ENCODE data around the gene ZNF281. TPM values are rescaled to one million over a fixed set of nuclear protein-coding genes. Genes with fewer than 3 reads are reported as not detected.

ZNF281 gene
- polyA plus RNA-seq, 1 of the 3 experiments (the other 2 are of a cell fraction), result 3.0 TPM

GRCh38 chr1:200415227-200415626 lies 5.4 kb upstream of the ZNF281 start:
- Histone ChIP-seq H3K4me3 (ENCODE audit: low read depth in 2 of 2, low read length in 1 of 2) (no peak overlapping the region; a peak in 1 of 4 replicates), H3K4me2 (peak overlapping the region; percentile 20; the same call in 1 of the 2 replicates)

More at GRCh38 chr1:200415227-200415626, 5.4 kb upstream of the ZNF281 start:
- ChIA-PET CTCF (interaction anchor here (1.5 kb wide), 1 partner anchor 11 kb away, joined by 4 read pairs; no protein-coding TSS in a partner anchor), POLR2A (no interaction called here)
- H3F3A ChIP-seq (replicated peaks; ENCODE audit: insufficient read depth), result peaks cover 25% of the 10 kb centered on the region
- H4K20me1 ChIP-seq (ENCODE audit: insufficient read depth), result no peaks in the 10 kb centered on the region
- no peaks in the 10 kb centered on the region; the same call in 1 of the 2 replicates for H3K9me3 ChIP-seq
- no peaks in the 10 kb centered on the region for H3K36me3 ChIP-seq (replicated peaks in 1 of 2; ENCODE audit: control insufficient read depth in 1 of 2, insufficient read depth in 2 of 2, low read length in 1 of 2)
- no peaks in the 10 kb centered on the region for H3K79me2 ChIP-seq (ENCODE audit: insufficient read depth)
- H3K9me2 ChIP-seq, result no peaks in the 10 kb centered on the region
- no peak for TF ChIP-seq ZBTB33 (IDR thresholded peaks at IDR 0.05; ENCODE audit: borderline replicate concordance, low read depth)
- no peak for TF ChIP-seq NRF1 (IDR thresholded peaks at IDR 0.05; ENCODE audit: low read depth, low read length)
- no peak for TF ChIP-seq RFX5 (IDR thresholded peaks at IDR 0.05; ENCODE audit: low read length)
- TF ChIP-seq, protein P1, sequence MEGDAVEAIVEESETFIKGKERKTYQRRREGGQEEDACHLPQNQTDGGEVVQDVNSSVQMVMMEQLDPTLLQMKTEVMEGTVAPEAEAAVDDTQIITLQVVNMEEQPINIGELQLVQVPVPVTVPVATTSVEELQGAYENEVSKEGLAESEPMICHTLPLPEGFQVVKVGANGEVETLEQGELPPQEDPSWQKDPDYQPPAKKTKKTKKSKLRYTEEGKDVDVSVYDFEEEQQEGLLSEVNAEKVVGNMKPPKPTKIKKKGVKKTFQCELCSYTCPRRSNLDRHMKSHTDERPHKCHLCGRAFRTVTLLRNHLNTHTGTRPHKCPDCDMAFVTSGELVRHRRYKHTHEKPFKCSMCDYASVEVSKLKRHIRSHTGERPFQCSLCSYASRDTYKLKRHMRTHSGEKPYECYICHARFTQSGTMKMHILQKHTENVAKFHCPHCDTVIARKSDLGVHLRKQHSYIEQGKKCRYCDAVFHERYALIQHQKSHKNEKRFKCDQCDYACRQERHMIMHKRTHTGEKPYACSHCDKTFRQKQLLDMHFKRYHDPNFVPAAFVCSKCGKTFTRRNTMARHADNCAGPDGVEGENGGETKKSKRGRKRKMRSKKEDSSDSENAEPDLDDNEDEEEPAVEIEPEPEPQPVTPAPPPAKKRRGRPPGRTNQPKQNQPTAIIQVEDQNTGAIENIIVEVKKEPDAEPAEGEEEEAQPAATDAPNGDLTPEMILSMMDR (IDR thresholded peaks at IDR 0.05), result no peak
- no peak for TF ChIP-seq TCF12 (IDR thresholded peaks at IDR 0.05)
- TF ChIP-seq, protein P2, sequence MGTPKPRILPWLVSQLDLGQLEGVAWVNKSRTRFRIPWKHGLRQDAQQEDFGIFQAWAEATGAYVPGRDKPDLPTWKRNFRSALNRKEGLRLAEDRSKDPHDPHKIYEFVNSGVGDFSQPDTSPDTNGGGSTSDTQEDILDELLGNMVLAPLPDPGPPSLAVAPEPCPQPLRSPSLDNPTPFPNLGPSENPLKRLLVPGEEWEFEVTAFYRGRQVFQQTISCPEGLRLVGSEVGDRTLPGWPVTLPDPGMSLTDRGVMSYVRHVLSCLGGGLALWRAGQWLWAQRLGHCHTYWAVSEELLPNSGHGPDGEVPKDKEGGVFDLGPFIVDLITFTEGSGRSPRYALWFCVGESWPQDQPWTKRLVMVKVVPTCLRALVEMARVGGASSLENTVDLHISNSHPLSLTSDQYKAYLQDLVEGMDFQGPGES (IDR thresholded peaks at IDR 0.05; ENCODE audit: low read depth, low read length), result no peak
- TF ChIP-seq, protein P3, sequence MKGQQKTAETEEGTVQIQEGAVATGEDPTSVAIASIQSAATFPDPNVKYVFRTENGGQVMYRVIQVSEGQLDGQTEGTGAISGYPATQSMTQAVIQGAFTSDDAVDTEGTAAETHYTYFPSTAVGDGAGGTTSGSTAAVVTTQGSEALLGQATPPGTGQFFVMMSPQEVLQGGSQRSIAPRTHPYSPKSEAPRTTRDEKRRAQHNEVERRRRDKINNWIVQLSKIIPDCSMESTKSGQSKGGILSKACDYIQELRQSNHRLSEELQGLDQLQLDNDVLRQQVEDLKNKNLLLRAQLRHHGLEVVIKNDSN (IDR thresholded peaks at IDR 0.05; ENCODE audit: borderline replicate concordance, low read depth), result no peak
- no peak for TF ChIP-seq NFIC (IDR thresholded peaks at IDR 0.05; ENCODE audit: borderline replicate concordance)
- TF ChIP-seq RXRA (IDR thresholded peaks at IDR 0.05; ENCODE audit: borderline replicate concordance, low read depth), result no peak
- no peak for TF ChIP-seq RCOR1 (IDR thresholded peaks at IDR 0.05; ENCODE audit: low read length)
- no peak for TF ChIP-seq EP300 (IDR thresholded peaks at IDR 0.05; ENCODE audit: borderline replicate concordance in 1 of 2, low read depth in 1 of 2, low read length in 1 of 2)
- TF ChIP-seq GABPA (IDR thresholded peaks at IDR 0.05; ENCODE audit: low read depth), result no peak
- TF ChIP-seq MEF2A (IDR thresholded peaks at IDR 0.05; ENCODE audit: borderline replicate concordance, low read depth), result no peak
- TF ChIP-seq RAD21 (IDR thresholded peaks at IDR 0.05; ENCODE audit: low read length), result no peak
- TF ChIP-seq SIN3A (IDR thresholded peaks at IDR 0.05; ENCODE audit: borderline replicate concordance, low read depth, low read length), result no peak
- no peak for TF ChIP-seq TEAD4 (IDR thresholded peaks at IDR 0.05; ENCODE audit: borderline replicate concordance, insufficient read depth)
- TF ChIP-seq, protein P4, sequence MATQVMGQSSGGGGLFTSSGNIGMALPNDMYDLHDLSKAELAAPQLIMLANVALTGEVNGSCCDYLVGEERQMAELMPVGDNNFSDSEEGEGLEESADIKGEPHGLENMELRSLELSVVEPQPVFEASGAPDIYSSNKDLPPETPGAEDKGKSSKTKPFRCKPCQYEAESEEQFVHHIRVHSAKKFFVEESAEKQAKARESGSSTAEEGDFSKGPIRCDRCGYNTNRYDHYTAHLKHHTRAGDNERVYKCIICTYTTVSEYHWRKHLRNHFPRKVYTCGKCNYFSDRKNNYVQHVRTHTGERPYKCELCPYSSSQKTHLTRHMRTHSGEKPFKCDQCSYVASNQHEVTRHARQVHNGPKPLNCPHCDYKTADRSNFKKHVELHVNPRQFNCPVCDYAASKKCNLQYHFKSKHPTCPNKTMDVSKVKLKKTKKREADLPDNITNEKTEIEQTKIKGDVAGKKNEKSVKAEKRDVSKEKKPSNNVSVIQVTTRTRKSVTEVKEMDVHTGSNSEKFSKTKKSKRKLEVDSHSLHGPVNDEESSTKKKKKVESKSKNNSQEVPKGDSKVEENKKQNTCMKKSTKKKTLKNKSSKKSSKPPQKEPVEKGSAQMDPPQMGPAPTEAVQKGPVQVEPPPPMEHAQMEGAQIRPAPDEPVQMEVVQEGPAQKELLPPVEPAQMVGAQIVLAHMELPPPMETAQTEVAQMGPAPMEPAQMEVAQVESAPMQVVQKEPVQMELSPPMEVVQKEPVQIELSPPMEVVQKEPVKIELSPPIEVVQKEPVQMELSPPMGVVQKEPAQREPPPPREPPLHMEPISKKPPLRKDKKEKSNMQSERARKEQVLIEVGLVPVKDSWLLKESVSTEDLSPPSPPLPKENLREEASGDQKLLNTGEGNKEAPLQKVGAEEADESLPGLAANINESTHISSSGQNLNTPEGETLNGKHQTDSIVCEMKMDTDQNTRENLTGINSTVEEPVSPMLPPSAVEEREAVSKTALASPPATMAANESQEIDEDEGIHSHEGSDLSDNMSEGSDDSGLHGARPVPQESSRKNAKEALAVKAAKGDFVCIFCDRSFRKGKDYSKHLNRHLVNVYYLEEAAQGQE (IDR thresholded peaks at IDR 0.05; ENCODE audit: low read depth, low read length), result no peak
- TF ChIP-seq JUND (IDR thresholded peaks at IDR 0.05), result no peak
- DNase-seq, result no peak
- H3K27ac ChIP-seq (ENCODE audit: low read depth in 2 of 2, low read length in 1 of 2), result peak overlapping the region; percentile 74 to 96; a peak in 3 of 4 replicates
- H3K4me1 ChIP-seq (ENCODE audit: control insufficient read depth in 1 of 2, insufficient read depth in 2 of 2, low read depth in 1 of 2, low read length in 1 of 2), result peaks cover 4 to 20% of the 10 kb centered on the region in 2 experiments; a peak in 3 of 4 replicates
- no peak overlapping the region for H2AFZ ChIP-seq (ENCODE audit: low read depth)
- peak overlapping the region; percentile 23; the same call in 1 of the 2 replicates for H3K9ac ChIP-seq
- no peaks in the 10 kb centered on the region for H3K27me3 ChIP-seq (ENCODE audit: insufficient read depth)
- WGBS (ENCODE audit: low lambda C conversion rate), result 53% methylated on average over 1 of the region's 1 CpG

Data from SK-N-SH (cell line).